Fibroblast of villous mesenchyme (primary cell): Measurements from ENCODE around the gene ERBB4. TPM values are rescaled to one million over a fixed set of nuclear protein-coding genes. Genes with fewer than 3 reads are reported as not detected.

Experiments used
- DNase-seq: peaks from one replicate; pipeline ENCODE4 v3.0.0-alpha.2; 2010; ENCODE audit warnings: low read depth
- H3K4me3 ChIP-seq: 2 replicates; pipeline ENCODE4 v1.5.1; 2011; ENCODE audit warnings: low read depth, mild to moderate bottlenecking, low read length
- total RNA-seq: library from RNA; depleted of rRNA; stranded (reverse); fragments of >200 nt; gene quantifications from 2 replicates; pipeline ENCODE4 v1.2.3, GENCODE V29; 2012
- TF ChIP-seq, protein P1 (sequence below): IDR thresholded peaks from 2 replicates; pipeline ENCODE4 v1.5.1; 2012; ENCODE audit warnings: low read depth, mild to moderate bottlenecking, low read length; ENCODE audit not compliant: insufficient read depth

ERBB4 gene
- total RNA-seq, 1 donor: under 0.01 TPM

DNA sequence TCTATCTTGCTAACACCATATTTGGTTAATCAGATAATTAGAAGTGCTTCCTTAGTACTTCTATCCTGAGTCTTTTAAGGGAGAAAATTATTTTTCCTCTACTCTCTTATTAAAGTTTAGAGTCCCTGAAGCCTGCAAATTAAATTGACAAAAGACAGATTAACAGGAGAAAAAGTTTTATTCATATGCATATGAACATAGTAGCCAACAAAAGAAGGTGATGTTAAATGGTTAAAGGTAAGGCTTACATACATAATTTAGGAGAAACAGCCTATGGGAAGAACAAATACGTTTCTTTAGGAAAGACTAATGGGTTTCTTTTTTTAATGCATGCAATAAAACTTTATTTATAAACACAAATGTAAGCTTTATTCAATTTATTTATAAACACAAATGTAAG, 1177.2 kb downstream of the ERBB4 start:
- DNase-seq: no peak
- TF ChIP-seq, protein P1, sequence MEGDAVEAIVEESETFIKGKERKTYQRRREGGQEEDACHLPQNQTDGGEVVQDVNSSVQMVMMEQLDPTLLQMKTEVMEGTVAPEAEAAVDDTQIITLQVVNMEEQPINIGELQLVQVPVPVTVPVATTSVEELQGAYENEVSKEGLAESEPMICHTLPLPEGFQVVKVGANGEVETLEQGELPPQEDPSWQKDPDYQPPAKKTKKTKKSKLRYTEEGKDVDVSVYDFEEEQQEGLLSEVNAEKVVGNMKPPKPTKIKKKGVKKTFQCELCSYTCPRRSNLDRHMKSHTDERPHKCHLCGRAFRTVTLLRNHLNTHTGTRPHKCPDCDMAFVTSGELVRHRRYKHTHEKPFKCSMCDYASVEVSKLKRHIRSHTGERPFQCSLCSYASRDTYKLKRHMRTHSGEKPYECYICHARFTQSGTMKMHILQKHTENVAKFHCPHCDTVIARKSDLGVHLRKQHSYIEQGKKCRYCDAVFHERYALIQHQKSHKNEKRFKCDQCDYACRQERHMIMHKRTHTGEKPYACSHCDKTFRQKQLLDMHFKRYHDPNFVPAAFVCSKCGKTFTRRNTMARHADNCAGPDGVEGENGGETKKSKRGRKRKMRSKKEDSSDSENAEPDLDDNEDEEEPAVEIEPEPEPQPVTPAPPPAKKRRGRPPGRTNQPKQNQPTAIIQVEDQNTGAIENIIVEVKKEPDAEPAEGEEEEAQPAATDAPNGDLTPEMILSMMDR: no peak
- H3K4me3 ChIP-seq: no peak overlapping the region

DNA sequence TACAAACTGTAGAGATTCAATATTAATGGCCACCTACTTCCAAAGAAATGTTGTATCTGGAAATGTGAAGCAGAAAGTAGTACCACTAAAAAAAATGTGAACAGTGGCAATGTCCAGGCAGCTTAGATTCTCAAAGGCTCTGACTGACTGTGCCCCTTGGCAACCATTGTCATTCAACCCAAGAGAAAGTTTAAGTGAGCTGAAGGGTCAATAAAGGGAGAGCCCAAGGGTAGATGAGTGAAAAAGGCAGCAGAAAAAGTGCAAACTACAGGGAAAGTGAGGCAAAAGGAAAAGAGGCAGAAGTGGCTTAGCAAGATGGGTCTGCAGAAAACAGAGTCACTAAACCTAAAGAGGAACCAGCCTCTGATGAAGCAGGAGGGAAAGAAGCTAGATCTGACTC, 1179.3 kb downstream of the ERBB4 start:
- TF ChIP-seq, protein P1: no peak
- DNase-seq: no peak
- no peak overlapping the region for H3K4me3 ChIP-seq

DNA sequence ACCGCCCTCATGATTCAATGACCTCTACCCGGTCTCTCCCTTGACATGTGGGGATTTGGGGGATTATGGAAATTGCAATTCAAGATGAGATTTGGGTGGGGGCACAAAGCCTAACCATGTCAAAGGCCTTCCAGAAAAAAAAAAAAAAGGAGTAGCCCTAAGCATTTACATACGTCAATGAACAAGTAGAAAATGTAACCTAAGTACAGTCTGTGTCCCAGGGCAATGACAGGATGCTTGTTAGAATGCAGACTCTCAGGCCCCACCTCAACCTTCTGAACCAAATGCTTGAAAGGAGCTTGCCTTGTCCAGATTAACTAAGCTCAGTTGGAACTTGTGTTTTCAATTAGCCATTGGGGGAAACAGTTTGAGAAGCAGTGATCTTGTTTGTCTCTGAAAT, 1180.1 kb downstream of the ERBB4 start:
- TF ChIP-seq, protein P1: no peak
- H3K4me3 ChIP-seq: no peak overlapping the region
- DNase-seq: no peak

DNA sequence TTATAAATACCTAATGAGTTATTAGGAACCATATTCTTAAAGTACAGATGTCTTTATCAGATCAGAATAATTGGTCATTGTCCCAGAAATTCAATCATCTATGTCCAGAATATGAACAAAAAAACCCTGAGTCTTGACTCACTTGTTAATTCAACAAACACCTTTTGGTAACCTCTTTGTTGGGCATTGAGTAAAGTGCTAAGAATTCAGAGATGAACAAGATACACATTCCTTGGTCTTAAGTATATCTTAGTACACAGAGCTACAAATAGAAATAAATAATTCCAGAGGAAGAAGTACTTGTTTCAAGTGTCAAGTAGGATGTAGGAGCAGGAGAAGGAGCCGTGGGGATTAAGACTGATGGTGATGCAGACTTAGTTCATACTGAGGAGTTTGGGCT, 1184.1 kb downstream of the ERBB4 start:
- TF ChIP-seq, protein P1: no peak
- H3K4me3 ChIP-seq: no peak overlapping the region

DNA sequence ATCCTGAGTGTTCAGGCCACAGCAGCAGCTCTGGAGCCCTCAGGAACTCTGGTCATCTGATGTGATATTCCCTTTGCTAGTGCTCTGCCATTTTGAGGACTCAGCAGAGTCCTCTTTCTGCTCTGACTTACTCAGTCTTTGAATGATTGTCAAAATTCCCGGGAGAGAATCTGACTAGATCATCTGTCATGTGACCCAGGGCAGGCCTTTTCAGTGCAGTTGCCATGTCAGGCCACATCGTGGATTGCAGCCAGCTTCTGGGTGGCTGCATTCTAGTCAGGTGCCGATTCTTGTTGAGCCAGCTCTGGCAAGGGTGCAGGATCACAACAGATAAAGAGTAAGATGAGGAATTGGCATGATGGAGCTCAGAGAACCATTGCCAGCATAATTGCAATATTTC, 1186.6 kb downstream of the ERBB4 start:
- DNase-seq: no peak

More for the DNA sequence above, 1184.1 kb downstream of the ERBB4 start:
- DNase-seq: no peak

DNA sequence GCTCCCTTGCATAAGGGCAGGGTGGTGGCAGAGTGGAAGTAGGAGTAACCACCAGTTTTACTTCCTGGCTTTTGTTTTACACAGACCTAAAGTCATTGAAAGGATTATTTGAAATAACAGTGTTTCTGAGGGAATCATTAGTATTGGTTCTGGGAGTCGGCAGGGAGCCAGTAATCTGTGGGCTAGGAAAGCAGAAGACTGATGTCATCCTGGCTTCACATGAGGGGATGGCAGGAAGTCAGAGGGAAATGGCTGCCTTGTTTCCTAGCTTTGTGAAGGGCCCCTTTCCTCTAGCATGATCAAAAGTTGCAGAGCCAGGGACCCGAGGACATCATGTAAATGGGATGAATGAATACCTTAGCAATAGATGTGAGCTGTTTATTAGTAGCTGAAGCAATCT, 1189.6 kb downstream of the ERBB4 start:
- TF ChIP-seq, protein P1: no peak
- H3K4me3 ChIP-seq: no peak overlapping the region
- no peak for DNase-seq

More for the DNA sequence above, 1186.6 kb downstream of the ERBB4 start:
- no peak overlapping the region for H3K4me3 ChIP-seq
- TF ChIP-seq, protein P1: no peak

DNA sequence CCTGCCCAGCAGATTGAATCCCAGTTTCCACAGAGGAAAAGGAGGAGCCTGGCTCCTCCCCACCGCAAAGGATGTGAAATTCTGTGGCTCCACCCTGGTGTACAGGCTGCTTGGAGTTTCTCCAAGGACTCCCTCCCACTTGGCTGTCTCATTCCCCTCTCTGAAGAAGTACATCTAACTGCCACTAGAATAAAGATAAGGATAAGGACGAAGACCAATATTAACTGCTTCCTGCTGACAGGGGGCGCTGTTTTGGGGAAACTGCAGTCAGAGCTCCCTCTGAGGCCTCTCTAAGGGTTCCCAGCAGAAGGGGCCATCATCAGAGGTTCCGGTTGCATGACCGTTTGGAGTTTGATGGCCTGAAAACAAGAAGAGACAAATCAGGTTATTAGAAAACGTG, 1191.3 kb downstream of the ERBB4 start:
- TF ChIP-seq, protein P1: no peak
- no peak for DNase-seq
- no peak overlapping the region for H3K4me3 ChIP-seq
